GM18867 (cell line): ENCODE data around the gene DPT.

Source experiments
- ATAC-seq: cut with Tn5 transposase; IDR thresholded peaks from one replicate; pipeline ENCODE4 v1.9.1; 2021; ENCODE audit warnings: mild to moderate bottlenecking, moderate library complexity; ENCODE audit not compliant: unreplicated experiment

Gene DPT

DNA sequence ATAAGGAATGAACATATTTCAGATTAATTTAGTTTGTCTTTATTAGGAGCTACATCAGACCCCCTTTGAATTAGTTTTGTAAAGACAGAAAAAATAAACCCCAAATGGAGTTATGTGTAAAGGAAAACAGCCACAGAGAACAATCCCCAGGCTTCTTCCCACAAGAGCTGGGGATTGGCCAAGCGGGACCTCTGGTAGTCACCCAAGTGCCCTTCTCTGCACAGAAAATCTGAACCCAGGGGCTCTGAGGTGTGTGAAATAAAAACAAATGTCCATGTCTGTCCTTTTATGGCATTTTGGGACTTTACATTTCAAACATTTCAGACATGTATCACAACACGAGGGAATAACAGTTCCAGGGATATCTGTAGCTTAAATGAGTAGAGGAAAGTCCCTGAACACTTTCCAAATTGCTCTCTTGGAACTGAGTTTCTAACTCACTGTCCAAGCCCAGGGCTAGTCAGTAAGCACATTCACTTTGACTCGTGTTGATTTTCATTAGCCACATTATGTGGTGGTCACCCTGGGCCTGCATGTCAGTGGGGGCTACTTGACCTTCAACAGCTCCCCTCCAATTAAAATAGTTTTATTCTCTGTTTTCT, 22.5 kb downstream of the DPT start:
- no peak for ATAC-seq

DNA sequence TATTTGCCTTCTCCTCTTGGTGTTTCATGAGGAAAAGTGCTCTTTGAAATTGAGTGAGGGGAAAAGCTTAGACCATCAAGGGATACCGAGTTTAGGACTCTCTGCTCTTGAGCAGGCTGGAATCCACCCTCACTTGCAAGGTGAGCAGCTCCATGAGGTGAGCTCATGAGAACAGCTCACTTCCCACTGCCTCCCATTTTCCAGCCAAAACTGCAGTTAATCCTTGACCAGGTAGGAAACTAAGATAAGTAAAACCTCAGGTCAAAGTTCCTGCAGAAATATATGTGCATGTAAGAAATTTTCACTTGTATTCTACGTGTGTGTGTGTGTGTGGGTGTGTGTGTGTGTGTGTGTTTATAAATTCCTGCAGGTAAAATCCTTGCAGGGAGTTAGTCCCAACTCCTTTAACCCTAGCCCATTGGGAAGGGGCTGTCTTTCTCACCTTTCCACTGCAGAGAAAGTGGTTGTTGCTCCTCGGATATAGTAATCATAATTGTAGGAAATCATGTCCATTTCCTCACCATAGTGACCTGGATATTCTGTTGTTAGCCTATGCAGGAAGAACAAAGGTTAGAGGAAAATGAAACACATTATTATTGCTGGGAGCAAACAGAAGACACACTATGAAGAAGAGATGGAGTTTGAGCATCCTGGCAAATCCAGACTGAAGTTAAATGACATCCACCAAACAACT, 28.3 kb downstream of the DPT start:
- no peak for ATAC-seq

DNA sequence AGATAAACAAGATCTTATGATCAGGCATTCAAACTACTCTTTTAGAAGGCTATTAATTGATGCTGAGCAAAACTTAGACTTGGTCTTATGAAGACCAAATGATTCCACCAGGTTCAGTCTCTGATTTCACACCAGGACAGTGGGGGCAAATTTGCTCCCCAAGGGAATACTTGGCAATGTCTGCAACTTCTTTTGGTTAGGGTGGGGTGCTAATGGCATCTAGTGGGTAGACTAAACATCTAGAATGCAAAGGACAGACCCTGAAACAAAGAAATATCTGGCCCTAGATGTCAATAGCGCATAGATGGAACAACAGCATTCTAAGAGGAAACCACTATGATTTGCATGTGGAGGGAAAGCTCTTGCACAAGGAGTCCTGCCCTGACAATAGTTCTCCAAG, 30.6 kb downstream of the DPT start:
- no peak for ATAC-seq

- no peak for ATAC-seq
These were observed 31.5 kb downstream of the DPT start for GRCh38 chr1:168697356-168698126.

DNA sequence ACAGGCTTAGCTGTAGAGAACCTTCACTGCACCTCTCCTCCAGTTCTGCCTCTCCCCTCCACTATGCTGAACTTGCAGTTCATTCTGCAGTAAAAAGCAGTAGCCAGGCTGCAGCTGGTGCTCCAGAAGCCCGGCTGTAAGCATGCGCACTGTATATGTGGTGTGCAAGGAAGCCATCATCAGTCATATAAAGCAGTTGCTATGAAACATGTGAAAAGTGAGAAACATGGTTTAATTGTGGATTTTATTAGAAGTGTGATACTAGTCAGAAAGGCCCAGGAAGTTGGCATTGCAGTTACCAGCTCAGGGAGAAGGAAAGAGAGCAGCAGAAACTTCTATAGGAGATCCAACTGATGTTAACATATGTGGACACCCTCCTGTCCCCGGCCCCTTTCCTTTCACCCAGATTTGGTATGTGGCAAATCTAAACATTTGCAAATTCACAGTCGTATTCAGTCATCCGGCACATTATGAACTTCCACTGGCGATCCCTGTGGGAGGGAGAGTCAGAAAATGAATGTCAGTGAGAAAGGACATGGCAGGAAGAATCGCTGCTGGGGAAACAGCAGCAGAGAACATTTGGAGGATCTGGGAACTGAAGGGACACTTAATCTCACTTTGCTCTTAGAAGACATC, 32.8 kb downstream of the DPT start:
- no peak for ATAC-seq

DNA sequence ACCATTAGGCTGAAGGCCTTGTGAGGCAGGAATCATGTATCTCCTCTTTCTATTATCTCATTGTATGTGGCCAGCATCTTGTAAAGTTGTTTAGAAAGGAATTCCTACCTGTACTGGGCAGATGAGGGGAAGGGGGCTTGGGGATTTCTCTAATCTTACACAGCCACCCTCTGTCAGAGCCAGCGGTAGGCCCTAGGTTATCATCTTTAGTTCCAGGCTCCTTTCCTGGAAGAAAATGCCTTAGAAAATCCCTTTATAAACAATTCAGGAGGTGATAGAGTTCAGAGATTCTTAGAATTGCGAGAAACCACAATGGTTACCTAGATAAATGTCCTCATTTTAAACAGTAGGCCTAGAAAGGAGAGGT, 35.2 kb downstream of the DPT start:
- no peak for ATAC-seq

GRCh38 chr1:168693197-168693871, 35.7 kb downstream of the DPT start:
- ATAC-seq, result no peak

DNA sequence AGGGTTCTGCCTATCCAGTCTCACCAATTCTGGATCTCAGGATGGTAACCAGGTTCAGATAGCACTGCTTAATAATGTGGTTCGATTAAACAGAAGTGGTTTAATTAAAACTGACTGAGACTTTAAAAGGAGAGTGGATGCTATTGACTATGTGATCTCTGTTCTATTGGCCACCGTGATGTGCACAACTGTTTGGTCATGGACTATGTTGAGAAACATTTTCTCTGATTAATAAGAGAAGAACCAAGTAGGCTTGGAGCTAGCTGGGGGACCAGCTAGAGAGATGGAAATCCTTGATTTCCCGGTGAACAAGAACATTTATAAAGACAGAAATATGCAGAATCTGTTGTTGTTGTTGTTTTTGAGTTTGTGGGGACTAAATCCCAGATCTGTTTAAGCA, 36.5 kb downstream of the DPT start:
- no peak for ATAC-seq

- ATAC-seq, result no peak
These were observed 37.5 kb downstream of the DPT start for GRCh38 chr1:168691541-168691940.

GRCh38 chr1:168689726-168690602, 39.0 kb downstream of the DPT start:
- no peak for ATAC-seq

- ATAC-seq, result no peak
These were observed 39.7 kb downstream of the DPT start for GRCh38 chr1:168689327-168689657.

- ATAC-seq, result no peak
These were observed 40.2 kb downstream of the DPT start for GRCh38 chr1:168688644-168689326.

GRCh38 chr1:168687816-168688215, 41.2 kb downstream of the DPT start:
- no peak for ATAC-seq

GRCh38 chr1:168686666-168687065, 42.3 kb downstream of the DPT start:
- no peak for ATAC-seq

DNA sequence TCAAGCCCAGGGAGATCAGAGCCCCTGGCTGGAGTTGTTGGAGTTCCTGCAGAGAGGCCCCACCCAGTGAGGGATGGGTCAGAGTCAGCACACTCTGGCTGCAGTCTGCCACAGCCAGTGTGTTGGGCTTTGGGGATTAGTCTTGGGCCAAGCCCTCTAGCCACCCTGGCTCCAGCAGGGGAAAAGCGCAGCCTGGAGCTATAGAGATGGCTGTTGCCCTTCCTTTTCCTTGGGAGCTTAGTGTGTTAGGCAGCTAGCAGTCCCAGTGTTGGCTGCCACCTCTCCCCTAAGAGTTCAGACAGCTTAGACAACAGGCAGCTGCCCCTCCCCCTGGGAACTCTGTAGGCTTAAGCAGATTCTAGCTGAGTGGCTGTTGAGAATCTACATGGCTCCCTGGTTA, 45.1 kb downstream of the DPT start:
- no peak for ATAC-seq

DNA sequence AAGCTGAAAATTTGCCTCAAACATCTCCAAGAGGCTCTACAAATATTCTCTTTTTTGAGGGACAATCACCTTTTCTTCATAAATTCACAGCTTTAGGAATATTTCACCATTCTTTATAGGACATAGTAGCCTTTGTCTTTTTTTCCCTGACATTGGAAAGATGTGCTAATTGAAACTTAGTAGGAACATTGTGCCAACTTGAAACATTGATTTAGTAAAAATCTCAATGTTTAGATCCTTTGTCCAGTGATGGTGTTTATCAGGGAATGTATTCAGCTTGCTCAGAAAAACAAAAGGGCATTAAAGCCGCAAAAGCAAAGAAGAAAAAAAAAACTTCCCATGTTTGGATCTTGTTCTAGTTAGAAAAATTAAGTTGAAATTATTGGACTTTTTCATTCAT, 52.1 kb downstream of the DPT start:
- ATAC-seq, result no peak

DNA sequence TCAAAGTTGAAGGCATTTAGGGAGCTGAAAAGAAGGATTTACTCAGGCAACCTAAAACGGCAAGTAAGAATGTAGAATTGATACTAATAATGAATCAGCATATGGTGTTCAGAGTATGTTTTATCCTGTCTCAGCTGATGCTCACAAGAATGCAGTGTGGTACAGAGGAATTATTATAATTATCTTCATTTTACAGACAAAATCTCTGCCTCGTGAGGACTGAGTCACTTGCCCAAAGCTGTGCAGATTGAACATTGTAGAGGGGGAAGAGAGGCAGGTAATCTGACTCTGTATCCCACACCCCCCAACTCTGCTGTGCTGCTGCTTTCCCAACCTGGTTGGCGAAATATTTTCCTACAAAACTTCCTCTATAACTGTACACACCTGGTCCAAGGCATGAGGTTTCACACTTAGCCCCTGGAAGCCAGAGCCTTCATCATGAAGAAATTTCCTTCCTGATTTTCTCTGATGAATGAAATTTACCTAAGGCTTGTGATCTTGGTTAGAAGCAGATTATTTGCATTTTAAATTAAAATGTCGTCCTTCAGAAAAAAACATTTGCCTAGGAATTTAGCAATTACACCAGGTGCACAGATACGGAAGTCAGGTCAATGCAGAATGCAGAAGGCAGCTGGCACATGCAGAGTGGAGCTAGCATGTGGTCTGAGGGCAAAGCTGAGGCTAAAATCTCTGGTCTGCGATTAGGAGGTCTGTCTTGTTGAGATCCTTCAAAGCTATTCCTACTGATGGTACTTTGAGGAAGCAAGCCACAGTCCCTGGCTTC, 52.8 kb downstream of the DPT start:
- no peak for ATAC-seq

DNA sequence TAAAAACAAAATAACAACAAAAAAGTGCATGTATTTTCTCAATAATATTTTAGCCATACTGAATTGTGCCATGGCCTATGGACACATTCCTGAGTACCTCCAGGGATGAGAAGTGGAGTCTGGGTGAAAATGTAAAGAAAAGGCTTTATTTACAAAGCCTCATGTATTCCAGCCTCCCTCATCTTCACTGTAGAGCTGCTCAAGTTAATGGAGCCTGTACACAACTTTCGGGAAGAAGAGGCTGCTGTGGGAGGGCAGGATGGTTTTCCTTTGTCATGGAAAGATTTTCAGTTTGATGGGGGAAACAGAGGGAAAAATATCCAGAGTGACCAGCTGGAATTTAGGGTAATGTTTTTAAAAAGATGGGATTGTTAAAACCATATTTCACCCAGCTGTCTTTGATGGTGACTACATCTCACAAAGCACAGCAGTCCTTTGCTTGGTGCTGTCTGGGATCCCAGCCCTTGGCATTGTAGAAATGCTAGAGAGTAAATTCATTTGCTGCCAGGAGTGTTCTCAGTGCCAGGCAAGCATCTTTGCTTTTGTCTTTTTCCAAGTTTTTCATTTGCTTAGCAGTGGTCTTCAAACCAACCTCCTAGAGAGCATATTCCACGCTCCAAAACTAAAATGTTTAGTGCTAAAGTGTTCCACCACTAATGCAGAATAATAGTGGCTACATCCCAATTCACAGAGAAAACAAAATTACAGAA, 54.9 kb downstream of the DPT start:
- ATAC-seq, result no peak
